Loucy (cell line): ENCODE data around the gene SALL3.

Experiments used
- CTCF ChIP-seq: fragments of 200-600 bp; sonication (generic); conservative IDR thresholded peaks from 2 replicates; pipeline ENCODE4 v1.5.1; 2014; ENCODE audit warnings: mild to moderate bottlenecking, antibody characterized with exemption, low read length
- EZH2phosphoT487 ChIP-seq: fragments of 200-600 bp; IDR thresholded peaks from 2 replicates; pipeline ENCODE4 v1.6.1; 2018; ENCODE audit warnings: antibody characterized with exemption, mild to moderate bottlenecking, moderate library complexity, borderline replicate concordance

- TF ChIP-seq CTCF (no peak), EZH2phosphoT487 (no peak)
Measured at GRCh38 chr18:78949216-78949615, 30.4 kb upstream of the SALL3 start.
